HepG2 (cell line): ENCODE results near the gene SMIM41. TPM values are rescaled to one million over a fixed set of nuclear protein-coding genes. Genes with fewer than 3 reads are reported as not detected.

Source experiments
- CCAR2 ChIP-seq: fragments of 200-400 bp; formaldehyde crosslinking; optimal IDR thresholded peaks from 2 replicates; pipeline ENCODE3; 2018; ENCODE audit warnings: low read depth, mild to moderate bottlenecking, low read length, moderate library complexity
- FOXO1 ChIP-seq: sonication (generic); formaldehyde crosslinking; IDR thresholded peaks from 2 replicates; pipeline ENCODE4 v1.4.0; 2020; ENCODE audit warnings: missing genetic modification reagents
- HMG20A ChIP-seq: IDR thresholded peaks from 2 replicates; pipeline ENCODE4 v1.6.1; 2016; ENCODE audit warnings: borderline replicate concordance
- MYNN ChIP-seq: sonication (generic); formaldehyde crosslinking; IDR thresholded peaks from 2 replicates; pipeline ENCODE4 v1.4.0; 2020; ENCODE audit warnings: mild to moderate bottlenecking, low read depth, missing genetic modification reagents
- NBN ChIP-seq: fragments of 450-650 bp; conservative IDR thresholded peaks from 2 replicates; pipeline ENCODE4 v1.6.1; 2017
- NFKBIZ ChIP-seq: IDR thresholded peaks from 2 replicates; pipeline ENCODE4 v1.6.1; 2018; ENCODE audit warnings: missing genetic modification reagents, missing compliant biosample characterization
- POLR2AphosphoS2 ChIP-seq: IDR thresholded peaks from 2 replicates; pipeline ENCODE4 v1.6.1; 2011; ENCODE audit warnings: low read depth, low read length, improper control_type of control experiment
- SOX6 ChIP-seq, 2 experiments: fragments of 450-650 bp in 1 of 2; sonication (generic) in 1 of 2; formaldehyde crosslinking in 1 of 2; IDR thresholded peaks; 2 replicates each; pipeline versions ENCODE4 v1.4.0 to v1.6.1; 2017 to 2020; ENCODE audit warnings: antibody characterized with exemption in 1 of 2, mild to moderate bottlenecking in 1 of 2, missing genetic modification reagents in 1 of 2
- TARDBP ChIP-seq: sonication (generic); formaldehyde crosslinking; IDR thresholded peaks from 2 replicates; pipeline ENCODE4 v1.8.0; 2022; ENCODE audit warnings: mild to moderate bottlenecking, missing genetic modification reagents
- TBL1XR1 ChIP-seq: fragments of 150-350 bp; IDR thresholded peaks from 2 replicates; pipeline ENCODE4 v1.6.1; 2014; ENCODE audit warnings: borderline replicate concordance, low read length; ENCODE audit not compliant: partially characterized antibody
- TFAP4 ChIP-seq: sonication (generic); IDR thresholded peaks from 2 replicates; pipeline ENCODE4 v1.6.1; 2016; ENCODE audit warnings: low read depth, borderline replicate concordance
- THYN1 ChIP-seq: sonication (generic); formaldehyde crosslinking; IDR thresholded peaks from 2 replicates; pipeline ENCODE4 v1.8.1; 2023; ENCODE audit warnings: low read depth, mild to moderate bottlenecking, moderate library complexity, missing genetic modification reagents, borderline replicate concordance
- ZFP90 ChIP-seq: sonication (generic); formaldehyde crosslinking; IDR thresholded peaks from 2 replicates; pipeline ENCODE4 v1.8.0; 2022; ENCODE audit warnings: missing genetic modification reagents, mild to moderate bottlenecking, inconsistent platforms, borderline replicate concordance
- ZKSCAN8 ChIP-seq: IDR thresholded peaks from 2 replicates; pipeline ENCODE4 v1.6.1; 2016; ENCODE audit warnings: borderline replicate concordance, missing genetic modification reagents, missing compliant biosample characterization
- ZNF230 ChIP-seq: sonication (generic); formaldehyde crosslinking; IDR thresholded peaks from 2 replicates; pipeline ENCODE4 v1.4.0; 2020; ENCODE audit warnings: mild to moderate bottlenecking, missing genetic modification reagents
- ZNF343 ChIP-seq: sonication (generic); formaldehyde crosslinking; IDR thresholded peaks from 2 replicates; pipeline ENCODE4 v1.4.0; 2020; ENCODE audit warnings: mild to moderate bottlenecking, missing genetic modification reagents
- ZNF44 ChIP-seq: sonication (generic); formaldehyde crosslinking; IDR thresholded peaks from 2 replicates; pipeline ENCODE4 v1.5.1; 2020; ENCODE audit warnings: mild to moderate bottlenecking, missing genetic modification reagents
- ZNF607 ChIP-seq: sonication (generic); formaldehyde crosslinking; IDR thresholded peaks from 2 replicates; pipeline ENCODE4 v1.5.1; 2020; ENCODE audit warnings: missing genetic modification reagents, mild to moderate bottlenecking, borderline replicate concordance
- ZNF773 ChIP-seq: sonication (generic); formaldehyde crosslinking; IDR thresholded peaks from 2 replicates; pipeline ENCODE4 v1.4.0; 2020; ENCODE audit warnings: missing genetic modification reagents, borderline replicate concordance
- ZNF841 ChIP-seq: sonication (generic); formaldehyde crosslinking; IDR thresholded peaks from 2 replicates; pipeline ENCODE4 v1.8.1; 2023; ENCODE audit warnings: missing genetic modification reagents, borderline replicate concordance
- ZSCAN21 ChIP-seq: sonication (generic); formaldehyde crosslinking; IDR thresholded peaks from 2 replicates; pipeline ENCODE4 v1.8.0; 2022; ENCODE audit warnings: mild to moderate bottlenecking, missing genetic modification reagents, moderate library complexity, borderline replicate concordance
- ZSCAN22 ChIP-seq: sonication (generic); formaldehyde crosslinking; IDR thresholded peaks from 2 replicates; pipeline ENCODE4 v1.4.0; 2020; ENCODE audit warnings: mild to moderate bottlenecking, missing genetic modification reagents
- polyA plus RNA-seq, 8 experiments: library from polyadenylated mRNA; depleted of rRNA in 3 of 8; stranded (reverse) in 7 of 8; unstranded in 1 of 8; fragments of >200 nt; fragmentation: Illumina TruSeq in 4 of 8; extraction: Trizol in 4 of 8; gene quantifications; 2 replicates each; pipeline versions ENCODE4 v1.2.1 to v1.2.3, GENCODE V29; 2011 to 2016; ENCODE audit warnings: low read depth in 4 of 8, missing spikeins in 1 of 8, mixed read lengths in 1 of 8; ENCODE audit not compliant: insufficient read depth in 1 of 8
- total RNA-seq, 5 experiments: library from RNA; depleted of rRNA; stranded (reverse); fragments of >200 nt; fragmentation: Illumina TruSeq; extraction: Trizol; gene quantifications; 2 replicates each; pipeline ENCODE4 v1.2.3, GENCODE V29; 2016; ENCODE audit warnings: low read depth in 1 of 5
- TF ChIP-seq, protein P1 (sequence below): sonication (generic); formaldehyde crosslinking; IDR thresholded peaks from 2 replicates; pipeline ENCODE4 v1.5.1; 2020; ENCODE audit warnings: mild to moderate bottlenecking, missing genetic modification reagents, moderate library complexity
- TF ChIP-seq, protein P2 (sequence below): sonication (generic); formaldehyde crosslinking; conservative IDR thresholded peaks from 2 replicates; pipeline ENCODE4 v1.4.0; 2020; ENCODE audit warnings: missing genetic modification reagents
- TF ChIP-seq, protein P3 (sequence below): sonication (generic); formaldehyde crosslinking; IDR thresholded peaks from 2 replicates; pipeline ENCODE4 v1.8.0; 2022; ENCODE audit warnings: missing genetic modification reagents, mild to moderate bottlenecking, inconsistent platforms, borderline replicate concordance

SMIM41 gene
- total and polyA plus RNA-seq, 2 of the 13 experiments (the other 11 are each of a cell fraction or from before 2014, with no cell fraction given): not detected

DNA sequence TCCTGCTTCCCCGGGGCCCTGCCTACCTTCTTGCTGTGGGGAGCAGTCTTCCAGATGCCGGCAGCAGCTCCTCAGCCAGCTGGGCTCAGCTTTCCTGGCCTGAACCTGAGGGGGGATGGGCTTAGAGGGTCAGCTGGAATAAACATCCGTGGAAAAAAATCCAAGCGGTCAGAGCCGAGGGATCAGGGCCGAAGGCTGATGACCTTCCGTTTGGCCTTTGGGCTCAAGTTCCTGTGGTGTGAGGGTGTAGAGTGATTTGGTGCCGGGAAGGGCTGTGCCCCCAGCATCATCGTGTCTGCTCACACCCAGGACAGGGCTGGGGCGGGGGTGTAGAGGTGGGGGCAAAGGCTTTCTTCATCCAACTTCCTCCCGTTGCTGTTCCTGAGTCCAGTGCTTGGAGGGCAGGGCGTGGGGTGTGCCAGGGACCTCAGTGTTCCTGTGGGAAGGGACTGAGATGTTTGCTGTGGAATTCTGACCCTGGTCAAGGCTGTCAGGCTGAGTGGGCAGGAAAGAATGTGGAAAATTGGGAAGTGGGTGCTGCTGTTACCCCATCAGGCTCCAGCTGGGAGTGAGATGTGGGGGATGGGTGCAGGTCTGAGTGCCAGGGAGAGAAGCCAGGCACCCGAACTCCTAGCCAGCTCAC is 2.6 kb downstream of the SMIM41 start (continued):
- TF ChIP-seq MYNN (no peak), FOXO1 (CRISPR knock-in tag) (peak; percentile 73; the same call in 1 of the 2 replicates), POLR2AphosphoS2 (no peak), TBL1XR1 (no peak), SOX6 (IDR thresholded peaks at IDR 0.05) (no peak), SOX6 (CRISPR knock-in tag; IDR thresholded peaks at IDR 0.05) (peak; percentile 10; the same call in 1 of the 2 replicates), HMG20A (CRISPR knock-in tag) (no peak), ZNF607 (CRISPR knock-in tag) (peak; percentile 88; the same call in 1 of the 2 replicates), ZNF44 (CRISPR knock-in tag) (no peak), ZNF343 (no peak), NBN (no peak), ZNF841 (no peak), ZKSCAN8 (CRISPR knock-in tag) (no peak), THYN1 (no peak), ZSCAN21 (CRISPR knock-in tag) (peak; percentile 54; the same call in 1 of the 2 replicates), CCAR2 (no peak), ZSCAN22 (no peak), TFAP4 (peak; percentile 99), ZNF230 (no peak), NFKBIZ (no peak), ZFP90 (CRISPR knock-in tag) (no peak), ZNF773 (CRISPR knock-in tag) (no peak), TARDBP (peak; percentile 62; the same call in 1 of the 2 replicates)
- TF ChIP-seq, protein P1, sequence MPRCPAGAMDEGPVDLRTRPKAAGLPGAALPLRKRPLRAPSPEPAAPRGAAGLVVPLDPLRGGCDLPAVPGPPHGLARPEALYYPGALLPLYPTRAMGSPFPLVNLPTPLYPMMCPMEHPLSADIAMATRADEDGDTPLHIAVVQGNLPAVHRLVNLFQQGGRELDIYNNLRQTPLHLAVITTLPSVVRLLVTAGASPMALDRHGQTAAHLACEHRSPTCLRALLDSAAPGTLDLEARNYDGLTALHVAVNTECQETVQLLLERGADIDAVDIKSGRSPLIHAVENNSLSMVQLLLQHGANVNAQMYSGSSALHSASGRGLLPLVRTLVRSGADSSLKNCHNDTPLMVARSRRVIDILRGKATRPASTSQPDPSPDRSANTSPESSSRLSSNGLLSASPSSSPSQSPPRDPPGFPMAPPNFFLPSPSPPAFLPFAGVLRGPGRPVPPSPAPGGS (CRISPR knock-in tag): no peak
- TF ChIP-seq, protein P2, sequence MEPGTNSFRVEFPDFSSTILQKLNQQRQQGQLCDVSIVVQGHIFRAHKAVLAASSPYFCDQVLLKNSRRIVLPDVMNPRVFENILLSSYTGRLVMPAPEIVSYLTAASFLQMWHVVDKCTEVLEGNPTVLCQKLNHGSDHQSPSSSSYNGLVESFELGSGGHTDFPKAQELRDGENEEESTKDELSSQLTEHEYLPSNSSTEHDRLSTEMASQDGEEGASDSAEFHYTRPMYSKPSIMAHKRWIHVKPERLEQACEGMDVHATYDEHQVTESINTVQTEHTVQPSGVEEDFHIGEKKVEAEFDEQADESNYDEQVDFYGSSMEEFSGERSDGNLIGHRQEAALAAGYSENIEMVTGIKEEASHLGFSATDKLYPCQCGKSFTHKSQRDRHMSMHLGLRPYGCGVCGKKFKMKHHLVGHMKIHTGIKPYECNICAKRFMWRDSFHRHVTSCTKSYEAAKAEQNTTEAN (CRISPR knock-in tag): 0 out of 2 replicates have a peak, but pooled peaks have one; percentile 59
- TF ChIP-seq, protein P3, sequence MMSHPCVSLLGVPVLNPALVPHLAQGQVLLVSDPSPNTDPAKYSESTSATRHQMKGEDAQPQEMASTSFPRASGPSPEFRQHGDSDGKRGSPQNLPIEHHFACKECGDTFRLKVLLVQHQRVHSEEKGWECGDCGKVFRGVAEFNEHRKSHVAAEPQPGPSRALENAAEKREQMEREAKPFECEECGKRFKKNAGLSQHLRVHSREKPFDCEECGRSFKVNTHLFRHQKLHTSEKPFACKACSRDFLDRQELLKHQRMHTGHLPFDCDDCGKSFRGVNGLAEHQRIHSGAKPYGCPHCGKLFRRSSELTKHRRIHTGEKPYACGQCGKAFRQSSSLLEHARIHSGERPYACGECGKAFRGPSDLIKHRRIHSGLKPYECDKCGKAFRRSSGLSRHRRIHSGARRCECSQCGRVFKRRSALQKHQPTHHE (CRISPR knock-in tag): no peak
